SK-N-SH (cell line): ENCODE results near the gene PDE4D.

Experiments
- CTCF ChIP-seq: fragments of 200-600 bp; sonication (generic); IDR thresholded peaks from 2 replicates; pipeline ENCODE4 v1.6.1; 2017; ENCODE audit warnings: antibody characterized with exemption, mild to moderate bottlenecking, moderate library complexity
- FOXM1 ChIP-seq: IDR thresholded peaks from 2 replicates; pipeline ENCODE4 v1.4.0; 2012; ENCODE audit warnings: low read depth, mild to moderate bottlenecking
- NRF1 ChIP-seq: IDR thresholded peaks from 2 replicates; pipeline ENCODE4 v1.6.1; 2012; ENCODE audit warnings: low read depth, mild to moderate bottlenecking, low read length
- PBX3 ChIP-seq: IDR thresholded peaks from 2 replicates; pipeline ENCODE4; 2012
- SIN3A ChIP-seq: IDR thresholded peaks from 2 replicates; pipeline ENCODE4 v1.6.1; 2012; ENCODE audit warnings: low read depth, mild to moderate bottlenecking, low read length, moderate library complexity, borderline replicate concordance
- ZBTB33 ChIP-seq: IDR thresholded peaks from 2 replicates; pipeline ENCODE4 v1.4.0; 2012; ENCODE audit warnings: low read depth, borderline replicate concordance

GRCh38 chr5:59317023-59317773, 576.3 kb downstream of the PDE4D start:
- TF ChIP-seq FOXM1: no peak
- no peak for TF ChIP-seq CTCF
- TF ChIP-seq ZBTB33: no peak
- no peak for TF ChIP-seq PBX3
- TF ChIP-seq NRF1: no peak
- no peak for TF ChIP-seq SIN3A
